Testis (tissue), 2 donors: ENCODE data around the gene RMRP.

ENCODE experiments used
- POLR2A ChIP-seq: fragments of 450-650 bp; IDR thresholded peaks from one replicate; pipeline ENCODE4 v1.6.1; 2017; ENCODE audit warnings: antibody characterized with exemption, mild to moderate bottlenecking, moderate library complexity
- TF ChIP-seq, protein P1 (sequence below), 3 experiments: fragments of 450-650 bp in 2 of 3; fragments of 200-600 bp in 1 of 3; sonication (generic) in 1 of 3; IDR thresholded peaks; one replicate each; pipeline ENCODE4 v1.5.1; 2016 to 2019; ENCODE audit warnings: antibody characterized with exemption in 3 of 3, mild to moderate bottlenecking in 2 of 3, moderate library complexity in 1 of 3

DNA sequence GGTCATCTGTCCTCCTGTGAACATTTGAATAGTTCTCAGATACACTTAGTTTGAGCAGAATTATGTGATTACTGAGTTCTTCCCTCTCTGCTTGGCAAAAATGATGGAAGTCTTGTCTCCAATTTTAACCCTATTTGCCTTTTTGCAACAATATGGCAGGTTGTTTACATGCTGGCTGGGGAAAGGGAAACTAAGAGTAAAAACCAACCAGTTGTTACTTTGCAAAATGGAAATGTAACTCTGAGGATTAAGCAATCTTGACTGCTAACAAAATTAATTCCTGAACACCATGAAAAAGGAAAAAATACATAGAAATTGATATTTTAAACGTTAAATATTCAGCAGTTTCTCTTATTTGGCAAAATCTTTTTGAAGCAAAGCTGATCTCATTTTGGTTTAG lies 18.2 kb downstream of the RMRP start:
- TF ChIP-seq, protein P1, sequence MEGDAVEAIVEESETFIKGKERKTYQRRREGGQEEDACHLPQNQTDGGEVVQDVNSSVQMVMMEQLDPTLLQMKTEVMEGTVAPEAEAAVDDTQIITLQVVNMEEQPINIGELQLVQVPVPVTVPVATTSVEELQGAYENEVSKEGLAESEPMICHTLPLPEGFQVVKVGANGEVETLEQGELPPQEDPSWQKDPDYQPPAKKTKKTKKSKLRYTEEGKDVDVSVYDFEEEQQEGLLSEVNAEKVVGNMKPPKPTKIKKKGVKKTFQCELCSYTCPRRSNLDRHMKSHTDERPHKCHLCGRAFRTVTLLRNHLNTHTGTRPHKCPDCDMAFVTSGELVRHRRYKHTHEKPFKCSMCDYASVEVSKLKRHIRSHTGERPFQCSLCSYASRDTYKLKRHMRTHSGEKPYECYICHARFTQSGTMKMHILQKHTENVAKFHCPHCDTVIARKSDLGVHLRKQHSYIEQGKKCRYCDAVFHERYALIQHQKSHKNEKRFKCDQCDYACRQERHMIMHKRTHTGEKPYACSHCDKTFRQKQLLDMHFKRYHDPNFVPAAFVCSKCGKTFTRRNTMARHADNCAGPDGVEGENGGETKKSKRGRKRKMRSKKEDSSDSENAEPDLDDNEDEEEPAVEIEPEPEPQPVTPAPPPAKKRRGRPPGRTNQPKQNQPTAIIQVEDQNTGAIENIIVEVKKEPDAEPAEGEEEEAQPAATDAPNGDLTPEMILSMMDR (IDR thresholded peaks at IDR 0.05) = no peak
- TF ChIP-seq POLR2A = no peak
